ENCODE results near the gene ATP9B.

The ATP9B gene

GRCh38 chr18:79394534-79395307, 325.5 kb downstream of the ATP9B start:
- peak; percentile 41 to 53 for DNase-seq (ENCODE audit: low read depth in 2 of 2)

DNA sequence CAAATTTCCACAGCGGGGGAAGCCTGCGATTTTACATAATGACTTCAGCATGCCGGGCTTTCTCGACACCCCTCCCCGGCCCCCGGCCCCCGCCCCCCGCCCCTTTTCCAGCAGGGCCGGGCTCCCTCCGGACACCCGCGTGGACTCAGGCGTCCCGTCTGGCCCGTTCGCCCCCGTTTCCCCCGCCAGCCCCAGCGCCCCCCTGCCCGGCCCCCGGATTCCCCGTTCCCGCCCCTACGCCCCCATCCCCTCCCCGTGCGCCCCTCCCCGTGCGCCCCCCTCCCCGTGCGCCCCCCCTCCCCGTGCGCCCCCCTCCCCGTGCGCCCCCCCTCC, 326.1 kb downstream of the ATP9B start:
- no peak for DNase-seq (ENCODE audit: low read depth in 2 of 2)

DNA sequence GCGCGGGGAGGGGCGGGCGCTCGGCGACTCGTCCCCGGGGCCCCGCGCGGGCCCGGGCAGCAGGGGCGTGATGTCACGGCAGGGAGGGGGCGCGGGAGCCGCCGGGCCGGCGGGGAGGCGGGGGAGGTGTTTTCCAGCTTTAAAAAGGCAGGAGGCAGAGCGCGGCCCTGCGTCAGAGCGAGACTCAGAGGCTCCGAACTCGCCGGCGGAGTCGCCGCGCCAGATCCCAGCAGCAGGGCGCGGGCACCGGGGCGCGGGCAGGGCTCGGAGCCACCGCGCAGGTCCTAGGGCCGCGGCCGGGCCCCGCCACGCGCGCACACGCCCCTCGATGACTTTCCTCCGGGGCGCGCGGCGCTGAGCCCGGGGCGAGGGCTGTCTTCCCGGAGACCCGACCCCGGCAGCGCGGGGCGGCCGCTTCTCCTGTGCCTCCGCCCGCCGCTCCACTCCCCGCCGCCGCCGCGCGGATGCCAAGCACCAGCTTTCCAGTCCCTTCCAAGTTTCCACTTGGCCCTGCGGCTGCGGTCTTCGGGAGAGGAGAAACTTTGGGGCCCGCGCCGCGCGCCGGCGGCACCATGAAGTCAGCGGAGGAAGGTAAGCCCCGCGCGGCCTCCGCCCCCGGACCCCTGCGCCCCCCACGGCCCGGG, 326.7 kb downstream of the ATP9B start, which contains the start of gene NFATC1:
Gene NFATC1, plus strand, starts transcription at position 170 of the 644 bp plus-strand sequence. Its CDS starts 295 bp downstream, at position 465.
- peak; percentile 40 to 63 for DNase-seq (ENCODE audit: low read depth in 2 of 2)

- DNase-seq (ENCODE audit: low read depth in 2 of 2) = no peak
Observed at GRCh38 chr18:79396431-79397246, 327.4 kb downstream of the ATP9B start.

DNA sequence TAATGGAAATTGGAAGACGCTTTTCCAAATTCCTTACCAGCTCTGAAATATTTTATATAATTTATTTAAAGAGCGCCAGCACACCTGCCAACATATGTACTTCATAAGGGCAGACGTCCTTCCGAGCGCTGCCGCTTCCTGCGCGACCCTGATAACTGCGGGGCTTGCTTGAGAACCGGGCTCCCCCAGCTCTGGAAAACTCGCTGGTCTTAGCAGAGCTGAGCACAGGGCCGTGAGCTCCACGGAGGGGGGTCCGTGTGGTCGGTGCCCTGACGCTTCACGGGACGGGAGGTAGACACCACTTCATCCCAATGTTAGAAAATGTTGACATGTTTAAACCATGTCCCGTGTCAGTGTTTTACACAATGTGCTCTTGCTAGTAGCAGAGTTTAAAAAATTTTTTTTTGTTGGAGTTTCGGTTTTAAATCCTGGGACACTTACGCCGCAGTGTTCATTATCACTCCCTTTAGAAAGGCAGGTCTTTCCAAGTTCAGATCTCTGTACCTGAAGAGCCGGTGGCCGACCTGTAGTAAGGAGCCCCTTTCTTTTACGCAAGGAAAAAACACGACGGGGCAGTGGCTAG, 328.1 kb downstream of the ATP9B start:
- no peak for DNase-seq (ENCODE audit: low read depth in 2 of 2)

DNA sequence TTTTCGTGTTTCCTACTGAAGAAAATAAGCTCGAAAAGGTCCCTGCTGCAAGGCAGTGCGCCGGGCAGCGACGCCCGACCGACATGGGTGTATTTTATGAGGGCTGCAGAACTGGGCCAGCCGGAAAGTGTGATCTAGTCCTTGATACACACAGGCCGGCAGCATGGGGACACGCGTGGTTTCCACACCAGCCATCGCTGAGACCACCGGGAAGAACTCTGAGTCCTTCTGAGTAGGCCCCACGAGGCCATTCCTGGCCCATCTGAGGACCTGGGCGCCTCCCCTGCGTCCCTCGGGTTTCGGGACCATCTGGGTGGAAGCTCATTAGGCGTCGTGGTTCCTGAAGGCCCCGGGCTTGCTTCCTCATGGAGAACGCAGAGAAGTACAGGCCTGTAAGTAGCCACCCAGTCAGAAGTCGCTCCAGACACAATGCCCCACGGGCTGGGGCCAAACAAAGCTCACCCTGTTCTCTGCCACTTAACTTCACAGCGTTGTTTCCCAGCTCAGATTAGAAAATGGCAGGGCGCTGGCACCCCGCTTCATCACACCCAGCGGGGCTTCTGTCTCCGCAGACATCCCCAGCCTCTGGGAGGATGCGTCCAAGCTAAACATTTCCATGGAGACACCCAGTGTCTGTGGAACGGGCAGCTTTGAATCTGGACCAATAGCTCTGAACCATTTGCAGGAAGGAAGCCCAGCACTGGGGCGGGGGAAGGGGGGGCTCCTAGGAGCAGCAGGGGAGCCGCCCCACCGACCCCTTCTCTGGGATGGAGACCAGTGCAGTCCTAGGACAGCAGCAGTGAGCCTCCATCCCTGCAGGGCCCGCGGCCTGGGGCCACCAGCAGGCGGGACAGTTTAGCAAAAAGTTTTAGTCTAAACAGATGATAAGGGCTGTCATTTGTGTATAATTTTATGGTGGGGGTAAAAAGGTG, 328.9 kb downstream of the ATP9B start:
- DNase-seq (ENCODE audit: low read depth in 2 of 2) = no peak

- no peak for DNase-seq (ENCODE audit: low read depth in 2 of 2)
Observed at GRCh38 chr18:79399275-79400081, 330.3 kb downstream of the ATP9B start.

DNA sequence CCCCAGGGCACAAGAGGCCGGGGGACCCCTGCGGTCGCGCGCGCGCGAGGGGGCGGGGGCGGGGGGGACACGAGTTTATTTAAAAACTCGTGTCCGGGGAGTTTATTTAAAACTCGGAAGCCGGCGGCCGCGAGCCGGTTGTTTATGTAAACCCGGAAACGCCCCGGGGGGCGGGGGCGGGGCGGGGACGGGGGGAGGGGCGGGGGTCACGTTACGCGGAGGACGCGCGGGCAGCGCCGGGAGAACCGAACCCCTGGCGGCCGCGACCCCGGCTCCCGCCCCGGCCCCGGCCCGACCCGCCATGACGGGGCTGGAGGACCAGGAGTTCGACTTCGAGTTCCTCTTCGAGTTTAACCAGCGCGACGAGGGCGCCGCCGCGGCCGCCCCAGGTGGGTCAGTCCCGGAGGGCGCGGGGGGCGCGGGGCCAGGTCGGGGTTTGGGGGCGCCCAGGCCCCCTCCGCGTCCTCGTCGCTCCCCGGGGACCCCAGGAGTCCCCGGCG, 330.9 kb downstream of the ATP9B start:
- peak; percentile 45 to 58 for DNase-seq (ENCODE audit: low read depth in 2 of 2)

GRCh38 chr18:79400591-79401381, 331.6 kb downstream of the ATP9B start:
- no peak for DNase-seq (ENCODE audit: low read depth in 2 of 2)

GRCh38 chr18:79401494-79402208, 332.5 kb downstream of the ATP9B start:
- DNase-seq (ENCODE audit: low read depth in 2 of 2) = no peak

DNA sequence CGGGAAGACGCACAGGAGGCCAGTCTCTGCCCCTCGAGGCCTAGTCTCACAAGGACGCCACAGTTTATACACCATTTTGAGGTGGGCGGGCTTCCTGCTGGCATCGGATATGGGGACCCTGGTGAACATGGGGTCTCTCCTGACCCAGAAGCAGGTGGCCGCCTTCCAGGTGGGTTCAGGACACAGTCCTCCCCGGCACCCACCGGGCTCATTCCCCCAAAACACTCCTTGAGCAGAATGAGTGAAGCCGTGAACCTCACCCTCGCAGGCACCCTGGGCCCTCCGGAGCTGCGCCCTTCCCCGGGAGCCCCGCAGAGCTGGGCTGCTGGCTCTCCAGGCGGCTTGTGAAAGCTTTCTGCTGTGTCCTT, 333.0 kb downstream of the ATP9B start:
- no peak for DNase-seq (ENCODE audit: low read depth in 2 of 2)

- DNase-seq (ENCODE audit: low read depth in 2 of 2) = no peak
Observed at GRCh38 chr18:79402977-79403722, 334.0 kb downstream of the ATP9B start.

GRCh38 chr18:79403723-79404566, 334.8 kb downstream of the ATP9B start:
- no peak for DNase-seq (ENCODE audit: low read depth in 2 of 2)

- DNase-seq (ENCODE audit: low read depth in 2 of 2) = no peak
Observed at GRCh38 chr18:79404567-79404910, 335.3 kb downstream of the ATP9B start.

- no peak for DNase-seq (ENCODE audit: low read depth in 2 of 2)
Observed at GRCh38 chr18:79405019-79405780, 336.0 kb downstream of the ATP9B start.
